Endothelial cell of umbilical vein (primary cell): Measurements from ENCODE around the gene LPP. TPM values are rescaled to one million over a fixed set of nuclear protein-coding genes. Genes with fewer than 3 reads are reported as not detected.

ENCODE experiments used
- BruUV-seq: library from RNA; stranded (reverse); fragments of 400-500 nt; replicated peaks from 2 replicates; lab custom pipeline; 2021; lab: Mats Ljungman, UMichigan
- CTCF ChIA-PET: fragments of 300-600, 350-600 bp; sonication (Branson Sonifier 250); formaldehyde crosslinking; loops from one replicate; lab custom pipeline; 2021; ENCODE audit warnings: antibody characterized with exemption, inconsistent platforms; lab: Charles Lee
- POLR2A ChIA-PET: fragments of 300-600, 350-600 bp; sonication (Branson Sonifier 250); formaldehyde crosslinking; loops from one replicate; lab custom pipeline; 2021; ENCODE audit warnings: antibody characterized with exemption, inconsistent platforms; lab: Charles Lee
- DNase-seq: peaks from one replicate; pipeline ENCODE4 v3.0.0-alpha.2; 2011; ENCODE audit warnings: low read depth, low spot score
- FAIRE-seq: peaks from 2 replicates; lab custom pipeline; 2011; peaks lifted over from hg19 to GRCh38; lab: Jason Lieb, UNC
- H2AFZ ChIP-seq: 2 replicates; pipeline ENCODE4 v1.6.0; 2012; ENCODE audit warnings: low read depth, low read length, control low read depth, inconsistent platforms
- H3K27ac ChIP-seq: 2 replicates; pipeline ENCODE4 v1.5.1; 2011; ENCODE audit warnings: low read depth, mild to moderate bottlenecking, control low read depth, low read length, moderate library complexity; ENCODE audit not compliant: insufficient read depth
- H3K27me3 ChIP-seq, 2 experiments: 2 replicates each; pipeline versions ENCODE4 v1.6.0 to v1.6.1; 2011; ENCODE audit warnings: low read length in 2 of 2, mixed read lengths in 1 of 2; ENCODE audit not compliant: control insufficient read depth in 2 of 2, insufficient read depth in 2 of 2
- H3K36me3 ChIP-seq, 2 experiments: 2 replicates in 1 of 2; 3 replicates in 1 of 2; pipeline ENCODE4 v1.5.1; 2011; ENCODE audit warnings: low read length in 2 of 2, mild to moderate bottlenecking in 1 of 2, moderate library complexity in 1 of 2; ENCODE audit not compliant: control insufficient read depth in 2 of 2, insufficient read depth in 2 of 2; ENCODE audit errors: extremely low read depth in 1 of 2
- H3K4me1 ChIP-seq: 3 replicates; pipeline ENCODE4 v1.5.1; 2011; ENCODE audit warnings: mild to moderate bottlenecking, low read length; ENCODE audit not compliant: control insufficient read depth, insufficient read depth; ENCODE audit errors: extremely low read depth
- H3K4me2 ChIP-seq: 2 replicates; pipeline ENCODE4 v1.6.1; 2011; ENCODE audit warnings: low read length, control low read depth, mixed read lengths; ENCODE audit not compliant: insufficient read depth
- H3K4me3 ChIP-seq, 3 experiments: fragments of 200-600 bp in 1 of 3; sonication (generic), shearing (Covaris generic) in 1 of 3; replicated peaks in 1 of 3; 2 replicates each; pipeline ENCODE4 v1.5.1; 2011 to 2016; ENCODE audit warnings: control low read depth in 3 of 3, low read length in 3 of 3, mild to moderate bottlenecking in 2 of 3, inconsistent platforms in 1 of 3, low read depth in 1 of 3, moderate library complexity in 1 of 3; ENCODE audit not compliant: insufficient read depth in 1 of 3
- H3K79me2 ChIP-seq: 2 replicates; pipeline ENCODE4 v1.6.0; 2012; ENCODE audit warnings: low read length, inconsistent platforms; ENCODE audit not compliant: control insufficient read depth, insufficient read depth
- H3K9ac ChIP-seq: replicated peaks from 2 replicates; pipeline ENCODE3; 2011; ENCODE audit warnings: low read length, control low read depth; ENCODE audit not compliant: insufficient read depth; ENCODE audit errors: extremely low read depth
- H3K9me1 ChIP-seq: replicated peaks from 3 replicates; pipeline ENCODE4 v1.6.0; 2011; ENCODE audit warnings: mild to moderate bottlenecking, low read length; ENCODE audit not compliant: control insufficient read depth, insufficient read depth; ENCODE audit errors: extremely low read depth
- H3K9me3 ChIP-seq: replicated peaks from 2 replicates; pipeline ENCODE4 v1.5.1; 2012; ENCODE audit warnings: low read length, inconsistent platforms; ENCODE audit not compliant: control insufficient read depth, insufficient read depth
- H4K20me1 ChIP-seq: replicated peaks from 2 replicates; pipeline ENCODE3; 2011; ENCODE audit warnings: mild to moderate bottlenecking, low read length; ENCODE audit not compliant: control insufficient read depth, insufficient read depth; ENCODE audit errors: extremely low read depth
- CTCF ChIP-seq, 2 donors: IDR thresholded peaks; 1 replicate in 1 of 2; 2 replicates in 1 of 2; pipeline ENCODE4 v1.5.1; 2011; ENCODE audit warnings: low read length in 2 of 2, mild to moderate bottlenecking in 2 of 2, moderate library complexity in 2 of 2, control low read depth in 1 of 2, inconsistent platforms in 1 of 2, low read depth in 1 of 2; ENCODE audit not compliant: insufficient read depth in 1 of 2; ENCODE audit errors: extremely low read depth in 1 of 2
- EZH2 ChIP-seq: IDR thresholded peaks from 2 replicates; pipeline ENCODE4 v1.6.1; 2012; ENCODE audit warnings: borderline replicate concordance, low read depth, mild to moderate bottlenecking, moderate library complexity, low read length, inconsistent platforms; ENCODE audit not compliant: severe bottlenecking
- FOS ChIP-seq: IDR thresholded peaks from 2 replicates; pipeline ENCODE4 v1.6.1; 2011; ENCODE audit warnings: mild to moderate bottlenecking, low read length, moderate library complexity, borderline replicate concordance; ENCODE audit not compliant: insufficient read depth
- GATA2 ChIP-seq: IDR thresholded peaks from 2 replicates; pipeline ENCODE4 v1.7.0; 2011; ENCODE audit warnings: low read depth, mild to moderate bottlenecking, moderate library complexity, mixed read lengths, low read length; ENCODE audit not compliant: insufficient read length, insufficient read depth
- JUN ChIP-seq: IDR thresholded peaks from 2 replicates; pipeline ENCODE4 v1.6.1; 2011; ENCODE audit warnings: borderline replicate concordance, low read depth; ENCODE audit not compliant: insufficient read length, insufficient read depth
- MAX ChIP-seq: IDR thresholded peaks from 2 replicates; pipeline ENCODE4 v1.6.1; 2011; ENCODE audit not compliant: insufficient read depth, insufficient read length
- MYC ChIP-seq: IDR thresholded peaks from one replicate; pipeline ENCODE4 v1.6.1; 2011; ENCODE audit warnings: mild to moderate bottlenecking, low read depth, low read length
- POLR2A ChIP-seq: IDR thresholded peaks from 2 replicates; pipeline ENCODE4 v1.6.1; 2012; ENCODE audit warnings: low read depth, mild to moderate bottlenecking, control low read depth, low read length
- POLR2AphosphoS5 ChIP-seq: IDR thresholded peaks from 2 replicates; pipeline ENCODE4 v1.6.1; 2012; ENCODE audit warnings: low read depth, mild to moderate bottlenecking, control low read depth, low read length, moderate library complexity; ENCODE audit not compliant: insufficient read depth
- dilution Hi-C: fragments of 300-500 bp; cut with MboI; formaldehyde crosslinking; loops from one replicate; pipeline ENCODE4 v1.15.0; 2019; ENCODE audit warnings: low sequenced_read_pairs; ENCODE audit not compliant: extremely low pct_ligation_motif_present
- intact Hi-C: fragments of 100-400 bp; cut with micrococcal nuclease; formaldehyde crosslinking; loops from one replicate; pipeline ENCODE4 v1.10.0; 2022
- polyA plus RNA-seq, 4 experiments: library from polyadenylated mRNA; depleted of rRNA in 3 of 4; stranded (reverse) in 3 of 4; unstranded in 1 of 4; fragments of >200 nt; gene quantifications; 2 replicates each; pipeline versions ENCODE4 v1.2.1 to v1.2.3, GENCODE V29; 2011 to 2012; ENCODE audit warnings: missing spikeins in 1 of 4
- total RNA-seq: library from RNA; stranded (reverse); gene quantifications from 2 replicates; pipeline ENCODE4 v1.2.3, GENCODE V29; 2021

The LPP gene
- total and polyA plus RNA-seq, 2 donors (not counting 3 experiments of a cell fraction or from before 2014, with no cell fraction given), result 16.9 to 153 TPM

GRCh38 chr3:188802645-188803044, 648.7 kb downstream of the LPP start:
- dilution Hi-C loops, result no loop called here
- TF ChIP-seq EZH2 (no peak), CTCF (IDR thresholded peaks at IDR 0.05; ENCODE audit: extremely low read depth in 1 of 2, insufficient read depth in 1 of 2, low read depth in 1 of 2, low read length in 2 of 2) (no peak), JUN (no peak), MYC (no peak), FOS (no peak), POLR2A (no peak), MAX (no peak), GATA2 (no peak), POLR2AphosphoS5 (no peak)
- Histone ChIP-seq H3K27ac (no peak overlapping the region), H4K20me1 (no peaks in the 10 kb centered on the region), H3K36me3 (no peaks in the 10 kb centered on the region), H3K9me1 (no peaks in the 10 kb centered on the region), H3K4me1 (no peaks in the 10 kb centered on the region), H3K4me2 (no peak overlapping the region), H3K9me3 (no peaks in the 10 kb centered on the region), H3K79me2 (no peaks in the 10 kb centered on the region), H2AFZ (no peak overlapping the region), H3K27me3 (no peaks in the 10 kb centered on the region), H3K9ac (no peak overlapping the region), H3K4me3 (no peak overlapping the region)
- POLR2A ChIA-PET, result no interaction called here
- CTCF ChIA-PET, result no interaction called here
- FAIRE-seq (no peak), DNase-seq (no peak)
- BruUV-seq, result no TSS peak
- intact Hi-C loops, result no loop called here
